Hypothalamus (tissue), 51 donors: Measurements from ENCODE around the gene EZH1.

Experiments
- DNase-seq, 51 donors: peaks; one replicate each; lab custom pipeline; 2025; lab: John Stamatoyannopoulos, UW

EZH1 gene

DNA sequence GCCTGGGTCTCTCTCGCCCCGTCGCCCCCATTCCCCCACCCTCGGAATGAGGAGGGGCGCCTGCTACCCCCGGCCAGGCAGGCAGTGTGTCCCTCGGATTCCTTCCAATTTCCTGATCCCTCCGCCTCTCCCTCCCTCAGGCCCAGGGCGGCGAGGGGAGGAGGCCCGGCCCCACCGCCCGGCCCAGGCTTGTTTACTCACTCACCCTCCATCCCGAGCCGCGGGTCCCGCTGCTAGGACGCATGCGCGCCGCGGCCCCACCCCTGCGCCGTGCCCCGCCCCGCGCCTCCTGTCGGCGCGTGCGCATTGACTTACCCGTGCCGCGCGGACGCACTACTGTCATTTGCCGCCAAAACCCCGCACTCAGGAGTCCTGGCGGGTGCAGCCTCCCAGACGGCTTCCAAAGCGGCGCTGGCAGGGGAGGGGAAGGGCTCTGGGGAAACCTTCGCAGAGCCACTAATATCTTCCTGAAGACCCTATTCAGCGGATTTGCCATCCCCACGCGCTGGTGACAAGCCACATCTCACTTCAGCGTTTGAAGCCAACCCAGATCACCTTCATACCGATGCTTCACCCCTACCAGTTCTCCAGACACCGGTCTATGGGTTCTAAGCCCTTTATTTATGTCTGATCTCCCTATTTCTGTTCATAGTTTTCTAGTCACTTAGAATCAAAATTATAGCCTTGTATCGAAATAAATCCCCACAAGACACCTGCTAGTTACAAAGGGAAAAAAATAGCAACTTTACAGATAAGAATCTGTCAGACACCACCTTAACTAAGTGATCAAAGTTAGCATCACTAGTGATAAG, at the start of gene EZH1:
Gene EZH1, minus strand, starts transcription at position 235 of the 812 bp plus-strand sequence. CDS start 16,099 bp downstream, outside the sequence.
- DNase-seq = peak; percentile 54 to 92 (median 82)

DNA sequence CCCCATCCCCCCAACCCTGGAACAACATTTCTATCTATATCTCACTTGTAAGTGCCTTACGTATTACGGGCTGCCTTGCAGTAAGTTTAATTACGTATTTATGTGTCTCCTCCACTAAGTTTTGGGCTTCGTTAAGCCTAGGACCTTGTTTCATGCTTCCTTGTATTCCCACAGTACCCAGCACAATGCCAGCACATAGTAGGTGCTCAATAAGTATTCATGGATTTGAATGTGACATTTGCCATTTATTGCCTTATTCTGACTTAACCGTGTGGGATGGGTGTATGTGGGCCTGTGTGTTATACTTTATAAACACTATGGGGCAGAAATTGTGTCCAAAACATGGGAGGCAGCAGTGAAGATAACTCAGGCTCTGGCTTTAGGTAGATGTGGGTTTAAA, 47.7 kb upstream of the EZH1 start:
- DNase-seq = no peak

DNA sequence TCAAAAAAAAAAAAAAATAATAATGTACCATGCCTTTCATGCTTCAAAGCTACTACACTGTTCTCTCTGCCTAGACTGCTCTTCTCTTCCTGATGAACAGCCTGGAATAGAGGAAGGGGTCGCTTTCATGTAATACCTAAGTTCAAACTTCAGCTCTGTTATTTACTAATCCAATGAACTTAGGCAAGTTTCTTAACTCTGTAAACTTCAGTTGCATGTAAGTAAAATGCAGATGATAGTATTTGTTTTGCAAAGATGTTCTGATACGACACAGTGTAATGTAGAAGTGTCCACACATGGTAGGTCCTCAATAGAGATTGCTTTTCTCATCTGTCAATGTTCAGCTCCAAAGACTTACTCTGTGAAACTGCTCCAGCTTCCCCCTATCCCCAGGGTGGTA, 47.1 kb upstream of the EZH1 start:
- DNase-seq = no peak

DNA sequence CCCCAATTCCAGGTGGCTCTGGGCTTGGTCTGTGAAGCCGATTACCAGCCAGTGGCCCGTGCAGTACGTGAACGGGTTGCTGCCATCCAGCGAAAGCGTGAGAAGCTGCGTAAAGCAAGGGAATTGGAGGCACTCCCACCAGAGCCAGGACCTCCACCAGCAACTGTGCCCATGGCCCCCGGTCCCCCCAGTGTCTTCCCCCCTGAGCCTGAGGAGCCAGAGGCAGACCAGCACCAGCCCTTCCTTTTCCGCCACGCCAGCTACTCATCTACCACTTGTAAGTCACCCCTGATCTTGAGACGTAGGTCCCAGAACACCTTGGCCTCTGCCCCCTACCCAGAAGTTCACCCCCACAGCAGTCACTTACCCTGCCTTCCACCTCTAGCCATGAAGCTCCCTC, 42.4 kb upstream of the EZH1 start:
- DNase-seq = no peak

DNA sequence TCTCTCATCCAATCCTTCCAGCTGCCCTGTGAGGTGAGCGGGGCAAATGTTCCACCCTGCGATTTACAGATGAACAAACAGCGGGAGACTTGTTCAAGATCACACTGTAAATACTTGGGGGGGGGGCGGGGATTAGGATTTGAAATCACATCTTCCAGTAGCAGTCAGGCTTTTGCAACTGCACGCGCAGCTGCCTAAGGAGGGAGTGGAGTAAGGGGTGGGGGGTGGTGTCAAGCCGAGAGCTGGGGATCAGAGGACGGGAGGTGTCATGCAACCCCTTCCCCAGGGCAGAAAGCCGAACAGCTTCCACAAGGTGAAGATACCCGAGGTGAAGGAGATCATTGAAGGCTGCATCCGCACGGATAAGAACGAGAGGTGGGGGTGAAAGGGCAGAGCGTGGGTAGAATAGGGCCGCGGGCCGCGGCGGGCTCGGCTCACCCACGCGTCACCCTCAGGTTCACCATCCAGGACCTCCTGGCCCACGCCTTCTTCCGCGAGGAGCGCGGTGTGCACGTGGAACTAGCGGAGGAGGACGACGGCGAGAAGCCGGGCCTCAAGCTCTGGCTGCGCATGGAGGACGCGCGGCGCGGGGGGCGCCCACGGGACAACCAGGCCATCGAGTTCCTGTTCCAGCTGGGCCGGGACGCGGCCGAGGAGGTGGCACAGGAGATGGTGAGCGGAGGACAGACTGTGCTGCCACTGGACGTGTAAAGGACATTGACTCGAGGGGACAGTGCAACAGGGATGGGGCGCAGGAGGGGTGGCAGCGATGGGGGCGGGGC, 40.2 kb upstream of the EZH1 start:
- DNase-seq = no peak

DNA sequence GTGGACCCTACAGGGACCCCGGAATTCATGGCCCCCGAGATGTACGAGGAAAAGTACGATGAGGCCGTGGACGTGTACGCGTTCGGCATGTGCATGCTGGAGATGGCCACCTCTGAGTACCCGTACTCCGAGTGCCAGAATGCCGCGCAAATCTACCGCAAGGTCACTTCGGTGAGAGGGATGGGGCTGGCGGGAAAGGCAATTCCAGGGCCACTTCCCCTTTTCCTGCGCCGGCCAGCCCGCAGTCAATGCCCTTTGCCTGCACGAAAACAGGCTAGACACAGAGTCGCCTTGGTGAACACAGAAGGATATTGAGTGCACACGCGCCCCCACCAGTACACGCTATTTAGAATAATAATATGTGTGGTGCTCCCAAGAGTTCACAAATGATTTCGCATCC, 39.6 kb upstream of the EZH1 start:
- peak in 1 of 51 donors; percentile 5 for DNase-seq

DNA sequence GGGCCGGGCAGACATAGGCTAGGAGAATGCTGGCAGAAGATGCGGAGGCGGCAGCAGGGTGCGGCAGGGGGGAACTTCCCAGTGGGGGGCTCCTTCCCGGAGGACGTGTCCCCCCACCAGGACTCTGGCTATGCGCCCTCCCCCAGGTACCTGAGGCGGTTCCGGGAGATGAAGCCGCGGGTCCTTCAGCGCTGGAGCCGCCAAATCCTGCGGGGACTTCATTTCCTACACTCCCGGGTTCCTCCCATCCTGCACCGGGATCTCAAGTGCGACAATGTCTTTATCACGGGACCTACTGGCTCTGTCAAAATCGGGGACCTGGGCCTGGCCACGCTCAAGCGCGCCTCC, 38.9 kb upstream of the EZH1 start:
- no peak for DNase-seq

DNA sequence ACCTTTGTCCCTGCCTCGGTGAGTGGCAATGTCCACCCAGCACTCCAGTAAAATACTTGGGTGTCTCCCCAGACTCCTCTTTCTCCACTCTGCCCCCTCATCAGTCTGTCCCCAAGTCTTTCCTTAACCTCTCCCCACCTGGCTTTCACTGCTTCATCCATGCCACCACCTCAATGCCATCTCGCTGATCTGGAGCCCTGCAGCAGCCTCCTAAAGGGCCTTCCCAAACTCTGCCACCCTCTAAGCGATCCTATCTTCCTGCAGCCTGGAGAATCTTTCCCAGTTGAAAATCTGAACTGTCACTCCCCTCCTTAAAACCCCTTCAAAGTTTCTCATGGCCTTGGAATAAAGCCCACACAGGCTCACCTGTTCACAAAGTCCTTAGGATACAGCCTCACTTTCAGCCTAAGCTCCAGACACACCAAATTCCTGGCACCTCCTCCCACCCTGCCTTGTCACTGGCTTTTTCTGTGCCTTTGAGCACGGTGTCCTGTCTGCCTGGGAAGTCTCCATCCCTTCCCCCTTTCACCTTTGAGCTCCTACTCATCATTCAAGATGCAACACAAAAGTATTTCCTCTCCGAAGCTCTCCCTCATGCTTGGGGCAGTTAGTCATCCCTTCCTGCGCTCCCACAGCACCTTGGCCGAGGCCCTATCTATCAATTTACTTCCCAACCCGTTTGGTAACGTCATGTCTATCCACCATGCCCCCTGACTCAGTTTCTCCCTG, 38.4 kb upstream of the EZH1 start:
- DNase-seq = no peak

DNA sequence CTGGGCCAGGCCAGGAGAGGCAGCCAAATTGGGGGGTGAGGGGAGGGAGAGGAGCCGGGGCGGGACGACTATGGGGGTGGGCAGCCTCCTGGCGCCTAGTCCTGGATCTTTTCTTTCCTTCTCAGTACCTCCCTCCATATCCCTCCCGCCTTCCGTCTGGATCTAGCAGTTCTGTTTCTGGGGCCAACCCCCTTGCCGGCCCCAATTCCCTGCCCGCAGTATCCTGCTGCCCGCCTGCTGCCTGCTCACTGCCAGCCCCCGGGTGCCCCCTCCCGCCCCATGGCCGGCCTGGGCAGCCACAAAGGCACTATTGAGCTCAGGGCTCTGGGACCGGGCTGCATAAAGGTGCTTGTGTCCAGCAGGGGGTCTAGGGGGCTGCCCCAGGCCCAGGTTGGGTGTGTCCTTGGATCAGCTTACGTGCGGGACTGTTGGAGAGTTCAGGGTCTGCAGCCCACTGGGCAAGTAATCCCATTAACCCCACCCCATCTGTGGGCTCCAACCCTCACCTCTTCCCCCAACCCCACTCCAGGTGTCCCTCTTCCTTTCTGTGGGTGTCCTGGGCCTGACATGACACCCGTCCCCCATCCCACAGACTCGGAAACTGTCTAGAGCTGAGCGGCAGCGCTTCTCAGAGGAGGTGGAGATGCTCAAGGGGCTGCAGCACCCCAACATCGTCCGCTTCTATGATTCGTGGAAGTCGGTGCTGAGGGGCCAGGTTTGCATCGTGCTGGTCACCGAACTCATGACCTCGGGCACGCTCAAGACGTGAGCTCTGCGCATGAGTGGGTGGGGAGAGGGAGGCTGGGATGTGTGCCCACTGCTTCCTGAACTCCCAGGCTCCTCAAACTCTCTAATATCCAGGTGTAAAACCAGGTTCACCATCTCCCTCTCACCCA, 37.6 kb upstream of the EZH1 start:
- no peak for DNase-seq

DNA sequence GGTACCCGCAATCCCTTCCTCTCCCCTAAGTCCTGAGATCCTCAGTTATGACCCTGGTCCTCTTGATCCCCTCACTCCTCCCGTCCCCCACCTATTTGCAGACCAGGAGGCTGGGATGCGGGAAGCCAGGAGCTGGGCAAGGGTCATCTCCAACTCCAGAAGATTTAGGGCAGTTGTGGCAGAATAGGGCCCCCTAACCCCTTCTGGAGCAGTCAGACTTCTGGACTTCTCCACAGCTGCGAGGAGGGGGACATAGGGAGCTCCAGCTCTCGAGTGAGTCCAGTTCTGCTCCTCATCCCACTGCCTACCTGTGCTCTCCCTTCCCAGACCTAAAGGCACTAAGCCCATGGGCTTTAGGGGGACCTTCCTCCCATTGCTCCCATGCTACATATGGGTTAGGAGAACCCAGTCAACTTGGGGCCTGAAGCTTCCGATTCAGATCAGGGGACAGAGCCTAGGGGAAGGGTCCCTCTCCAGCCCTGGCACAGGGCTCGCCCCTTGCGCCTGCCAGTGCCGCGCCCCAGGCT, 36.9 kb upstream of the EZH1 start:
- DNase-seq = no peak

DNA sequence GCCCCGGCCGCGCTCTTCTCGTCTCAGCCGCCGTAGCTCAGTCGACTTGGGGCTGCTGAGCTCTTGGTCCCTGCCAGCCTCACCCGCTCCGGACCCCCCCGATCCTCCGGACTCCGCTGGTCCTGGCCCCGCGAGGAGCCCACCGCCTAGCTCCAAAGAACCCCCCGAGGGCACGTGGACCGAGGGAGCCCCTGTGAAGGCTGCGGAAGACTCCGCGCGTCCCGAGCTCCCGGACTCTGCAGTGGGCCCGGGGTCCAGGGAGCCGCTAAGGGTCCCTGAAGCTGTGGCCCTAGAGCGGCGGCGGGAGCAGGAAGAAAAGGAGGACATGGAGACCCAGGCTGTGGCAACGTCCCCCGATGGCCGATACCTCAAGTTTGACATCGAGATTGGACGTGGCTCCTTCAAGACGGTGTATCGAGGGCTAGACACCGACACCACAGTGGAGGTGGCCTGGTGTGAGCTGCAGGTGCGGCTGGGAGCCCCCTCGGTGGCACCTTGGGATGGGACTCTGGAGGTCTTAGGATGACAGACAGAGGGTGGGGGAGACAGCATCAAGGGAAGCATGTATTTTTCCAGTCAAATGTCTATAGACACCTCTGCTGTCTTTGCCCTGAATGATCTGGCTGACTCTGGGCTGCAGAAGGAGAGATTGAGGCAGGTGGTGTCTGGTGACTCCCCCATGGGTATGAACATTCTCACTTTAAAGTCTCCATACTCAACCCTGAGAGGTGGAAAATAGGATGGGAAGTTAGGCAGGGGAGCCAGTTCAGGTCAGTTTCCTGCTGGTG, 36.2 kb upstream of the EZH1 start:
- DNase-seq = no peak

DNA sequence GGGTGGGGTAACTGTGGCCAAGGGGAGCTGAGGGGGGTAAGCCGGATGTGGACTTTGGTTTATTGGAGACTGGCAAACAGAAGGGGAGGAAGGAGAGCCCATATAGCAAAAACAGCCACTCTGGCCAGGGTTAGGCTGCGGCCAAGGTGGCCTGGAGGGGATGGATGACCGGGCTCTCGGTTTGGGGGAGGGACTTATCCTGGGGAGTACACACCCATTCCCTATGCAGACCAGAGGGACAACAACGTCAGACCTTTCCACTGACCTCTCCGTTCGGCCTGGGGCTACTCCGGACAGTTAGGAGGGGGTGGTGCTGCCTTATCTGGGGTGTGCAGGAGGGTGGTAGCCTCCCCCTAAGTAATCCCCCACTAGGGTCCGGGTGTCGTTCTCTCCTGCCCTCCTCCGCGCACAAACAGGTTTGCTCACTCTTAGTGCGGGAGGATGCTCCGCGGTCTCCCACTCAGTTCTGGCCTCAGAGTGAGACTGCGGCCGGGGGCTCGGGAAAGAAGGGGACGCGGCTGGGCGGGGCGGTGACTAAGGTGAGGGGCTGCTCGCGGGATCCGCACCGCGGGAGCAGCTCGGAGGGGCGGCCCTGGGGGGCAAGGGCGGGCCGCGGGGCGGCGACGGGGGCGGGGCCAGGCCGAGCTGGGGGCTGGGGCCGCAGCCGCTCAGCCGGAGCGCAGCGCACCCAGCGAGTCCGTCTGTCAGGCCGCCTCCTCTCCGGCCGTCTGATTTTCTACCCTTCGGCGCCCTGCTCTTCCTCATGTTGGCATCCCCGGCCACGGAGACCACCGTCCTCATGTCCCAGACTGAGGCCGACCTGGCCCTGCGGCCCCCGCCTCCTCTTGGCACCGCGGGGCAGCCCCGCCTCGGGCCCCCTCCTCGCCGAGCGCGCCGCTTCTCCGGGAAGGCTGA, 35.4 kb upstream of the EZH1 start, which contains the start of gene WNK4:
Gene WNK4, plus strand, starts transcription at position 675 of the 915 bp plus-strand sequence. Its CDS starts 89 bp downstream, at position 764.
- no peak for DNase-seq

DNA sequence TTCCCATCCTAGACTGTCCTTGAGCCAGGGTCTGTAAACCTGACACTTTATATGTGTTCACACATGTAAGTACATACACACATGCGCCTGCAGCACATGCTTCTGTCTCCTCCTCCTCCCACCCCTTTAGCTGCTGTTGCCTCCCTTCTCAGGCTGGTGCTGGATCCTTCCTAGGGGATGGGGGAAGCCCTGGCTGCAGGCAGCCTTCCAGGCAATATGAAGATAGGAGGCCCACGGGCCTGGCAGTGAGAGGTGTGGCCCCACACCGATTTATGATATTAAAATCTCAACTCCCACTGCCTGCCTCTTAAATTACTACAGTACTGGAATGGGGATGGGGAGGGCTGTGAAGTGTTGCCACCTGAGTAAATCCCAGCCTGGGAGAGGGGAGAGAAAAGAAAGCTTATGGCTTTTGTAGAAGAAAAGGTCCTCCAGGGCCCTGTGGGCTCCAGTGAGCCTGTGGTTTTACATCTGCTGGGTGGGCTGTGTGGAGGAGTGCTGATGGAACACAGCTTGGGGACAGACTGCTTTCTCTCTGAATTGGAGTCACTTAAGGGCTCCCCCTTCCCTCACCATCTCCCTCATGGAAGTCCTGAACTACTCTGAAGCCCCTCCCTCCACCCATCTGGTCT, 34.6 kb upstream of the EZH1 start:
- DNase-seq = no peak

DNA sequence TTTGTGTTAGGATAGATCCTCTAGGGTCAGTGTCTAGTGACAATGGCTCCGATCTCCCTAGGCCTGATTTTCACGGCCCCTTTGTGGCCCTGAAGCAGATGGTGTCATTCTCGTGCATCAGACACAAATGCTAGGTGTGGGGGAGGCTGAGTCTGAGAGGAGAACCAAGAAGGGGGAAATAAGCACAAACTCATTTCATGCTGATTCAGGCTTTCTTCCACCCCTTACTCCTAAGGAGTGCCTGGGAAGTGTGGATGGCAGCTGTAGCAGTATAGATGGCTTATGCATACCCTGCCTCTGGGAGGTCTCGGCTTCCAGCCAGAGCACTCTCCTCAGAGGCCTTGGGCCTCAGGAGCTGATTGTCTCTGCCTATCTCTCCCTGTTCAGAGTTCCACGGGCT, 33.7 kb upstream of the EZH1 start:
- no peak for DNase-seq

DNA sequence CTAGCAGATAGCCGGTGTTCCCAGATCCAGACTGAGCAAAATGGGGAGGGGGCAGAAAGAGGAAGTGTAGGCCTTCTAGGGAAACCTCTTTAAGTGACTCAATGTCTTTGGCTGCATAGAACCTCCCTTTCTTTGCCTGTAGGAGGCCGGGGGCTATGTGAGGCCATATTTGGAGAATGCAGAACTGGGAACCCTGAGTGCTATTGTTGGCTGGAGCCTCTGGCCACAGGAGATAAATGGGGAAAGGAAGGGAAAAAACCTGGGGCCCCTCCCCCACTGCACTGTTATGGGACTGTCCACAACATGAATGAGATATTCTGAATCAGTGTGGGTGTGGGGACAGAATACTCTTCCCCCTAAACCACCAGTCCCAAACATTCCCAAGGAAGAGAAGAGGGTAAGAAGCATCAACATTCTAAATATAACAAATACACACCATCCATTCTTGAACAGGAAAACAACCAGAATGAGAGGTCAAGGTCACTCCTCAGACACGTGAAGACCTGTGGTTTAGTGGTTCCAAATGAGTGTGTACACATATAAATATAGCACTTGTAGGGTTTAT, 30.8 kb upstream of the EZH1 start:
- no peak for DNase-seq

DNA sequence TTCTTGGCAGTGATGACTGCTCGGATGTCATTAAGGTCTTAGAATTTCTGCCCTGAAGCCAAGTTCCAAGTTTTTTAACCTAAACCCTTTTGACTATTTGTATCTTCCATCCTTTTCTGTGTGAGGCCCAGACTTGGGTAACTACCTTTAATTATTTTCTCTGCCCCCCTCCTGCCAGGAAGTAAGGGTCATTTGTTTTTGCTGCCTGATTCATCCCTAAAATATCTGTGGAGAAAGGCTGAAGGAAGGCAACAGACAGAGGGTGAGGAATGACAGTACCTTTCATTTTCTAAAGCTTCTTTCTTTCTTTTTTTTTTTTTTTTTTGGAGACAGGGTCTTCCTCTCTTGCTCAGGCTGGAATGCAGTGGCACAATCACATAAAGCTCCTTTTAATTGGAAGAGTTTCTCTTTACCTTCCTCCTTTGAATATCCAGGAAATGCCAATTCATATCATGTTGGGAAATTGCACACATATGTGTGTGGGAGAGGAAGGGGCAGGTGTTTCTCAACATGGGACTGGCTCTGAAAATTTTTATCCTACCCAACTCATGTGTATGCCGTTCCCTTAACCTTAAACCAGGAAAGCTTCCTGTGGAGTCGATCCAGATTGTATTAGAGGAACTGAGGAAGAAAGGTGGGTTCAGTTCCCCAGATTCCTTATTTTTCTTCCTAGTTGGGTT, 29.4 kb upstream of the EZH1 start:
- no peak for DNase-seq
